Measurements from ENCODE around the gene ARHGAP19.

ARHGAP19 gene

GRCh38 chr10:97217299-97217698 lies 75.1 kb downstream of the ARHGAP19 start:
- TF ChIP-seq CTCF (IDR thresholded peaks at IDR 0.05; ENCODE audit: low read depth, low read length, missing control alignments) = no peak
- no peak overlapping the region for H3K4me3 ChIP-seq (ENCODE audit: low read depth, low read length)
- no peak overlapping the region for H3K27ac ChIP-seq
- no peaks in the 10 kb centered on the region for H3K27me3 ChIP-seq (replicated peaks)
- DNase-seq = no peak
- in situ Hi-C loops (cut with HindIII; ENCODE audit: low pct_ligation_motif_present, low sequenced_read_pairs) = no loop called here
- H3K36me3 ChIP-seq (replicated peaks) = no peaks in the 10 kb centered on the region

- H3K27ac ChIP-seq = no peak overlapping the region
- in situ Hi-C loops (cut with HindIII; ENCODE audit: low pct_ligation_motif_present, low sequenced_read_pairs) = no loop called here
- TF ChIP-seq CTCF (IDR thresholded peaks at IDR 0.05; ENCODE audit: low read depth, low read length, missing control alignments) = no peak
These were observed 76.7 kb downstream of the ARHGAP19 start for GRCh38 chr10:97215619-97216260.

GRCh38 chr10:97213431-97213830 lies 79.0 kb downstream of the ARHGAP19 start:
- no peaks in the 10 kb centered on the region for H3K36me3 ChIP-seq (replicated peaks)
- no peak overlapping the region for H3K27ac ChIP-seq
- in situ Hi-C loops (cut with HindIII; ENCODE audit: low pct_ligation_motif_present, low sequenced_read_pairs) = no loop called here
- H3K4me3 ChIP-seq (ENCODE audit: low read depth, low read length) = no peak overlapping the region
- no peak for TF ChIP-seq CTCF (IDR thresholded peaks at IDR 0.05; ENCODE audit: low read depth, low read length, missing control alignments)
- no peak for DNase-seq
- no peaks in the 10 kb centered on the region for H3K27me3 ChIP-seq (replicated peaks)

More at GRCh38 chr10:97215619-97216260, 76.7 kb downstream of the ARHGAP19 start:
- no peaks in the 10 kb centered on the region for H3K36me3 ChIP-seq (replicated peaks)
- no peak overlapping the region for H3K4me3 ChIP-seq (ENCODE audit: low read depth, low read length)
- DNase-seq = no peak
- no peaks in the 10 kb centered on the region for H3K27me3 ChIP-seq (replicated peaks)

- no peaks in the 10 kb centered on the region for H3K36me3 ChIP-seq (replicated peaks)
- H3K27me3 ChIP-seq (replicated peaks) = no peaks in the 10 kb centered on the region
- no peak overlapping the region for H3K4me3 ChIP-seq (ENCODE audit: low read depth, low read length)
- in situ Hi-C loops (cut with HindIII; ENCODE audit: low pct_ligation_motif_present, low sequenced_read_pairs) = no loop called here
- TF ChIP-seq CTCF (IDR thresholded peaks at IDR 0.05; ENCODE audit: low read depth, low read length, missing control alignments) = no peak
- no peak overlapping the region for H3K27ac ChIP-seq
- no peak for DNase-seq
These were observed 81.2 kb downstream of the ARHGAP19 start for GRCh38 chr10:97211229-97211628.

GRCh38 chr10:97210543-97210960 lies 81.9 kb downstream of the ARHGAP19 start:
- Histone ChIP-seq H3K27me3 (replicated peaks) (no peaks in the 10 kb centered on the region), H3K4me3 (ENCODE audit: low read depth, low read length) (no peak overlapping the region), H3K36me3 (replicated peaks) (no peaks in the 10 kb centered on the region), H3K27ac (no peak overlapping the region)
- peak; percentile 97 for TF ChIP-seq CTCF (IDR thresholded peaks at IDR 0.05; ENCODE audit: low read depth, low read length, missing control alignments)
- peak; percentile 78 for DNase-seq
- in situ Hi-C loops (cut with HindIII; ENCODE audit: low pct_ligation_motif_present, low sequenced_read_pairs) = no loop called here
